ENCODE results near the gene GAD2.

Gene GAD2

GRCh38 chr10:26216585-26217395 lies at the start of gene GAD2:
Gene GAD2, plus strand, starts transcription at chr10:26216774. Its CDS starts 36 bp downstream, at chr10:26216810.
- DNase-seq: no peak

GRCh38 chr10:26169466-26169865 lies 47.1 kb upstream of the GAD2 start:
- no peak for DNase-seq

- no peak for DNase-seq
Observed at GRCh38 chr10:26172131-26172530, 44.4 kb upstream of the GAD2 start.

DNA sequence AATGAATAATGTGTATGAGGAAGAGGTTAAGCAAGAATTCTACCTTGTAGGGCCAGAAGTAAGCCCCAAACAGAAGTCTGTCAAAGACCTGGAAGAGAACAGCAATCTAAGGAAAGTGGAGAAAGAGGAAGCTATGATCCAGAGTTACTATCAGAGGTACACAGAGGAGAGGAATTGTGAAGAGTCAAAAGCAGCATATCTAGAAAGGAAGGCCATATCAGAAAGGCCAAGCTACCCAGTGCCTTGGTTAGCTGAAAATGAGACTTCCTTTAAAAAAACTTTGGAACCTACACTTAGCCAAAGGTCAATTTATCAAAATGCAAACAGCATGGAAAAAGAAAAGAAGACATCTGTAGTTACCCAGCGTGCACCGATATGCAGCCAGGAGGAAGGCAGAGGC lies 42.7 kb upstream of the GAD2 start:
- no peak for DNase-seq

GRCh38 chr10:26177341-26177740 lies 39.2 kb upstream of the GAD2 start:
- no peak for DNase-seq

- DNase-seq: no peak
Observed at GRCh38 chr10:26194275-26194674, 22.3 kb upstream of the GAD2 start.

- no peak for DNase-seq
Observed at GRCh38 chr10:26197248-26197647, 19.3 kb upstream of the GAD2 start.

DNA sequence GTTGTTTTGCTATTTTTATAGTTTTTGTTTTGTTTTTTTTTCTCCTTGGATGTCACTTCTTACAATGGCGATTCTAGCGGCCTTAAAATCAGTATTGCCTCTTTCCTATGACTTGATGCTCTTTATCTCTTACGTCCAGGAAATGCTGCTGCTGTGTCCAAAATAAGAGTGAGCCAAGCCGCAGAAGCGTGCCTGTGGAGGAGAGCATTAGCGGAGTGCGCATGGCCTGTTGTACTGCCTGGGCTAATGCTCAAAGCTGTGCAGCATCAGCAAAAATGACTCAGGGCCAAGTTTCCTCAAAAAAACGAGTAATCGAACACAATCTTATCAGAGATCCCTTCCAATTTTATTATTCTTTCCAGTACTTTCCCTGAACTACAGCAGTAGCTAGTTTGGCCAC lies 18.5 kb upstream of the GAD2 start:
- DNase-seq: no peak

- DNase-seq: no peak
Observed at GRCh38 chr10:26199841-26200240, 16.7 kb upstream of the GAD2 start.

GRCh38 chr10:26205223-26205622 lies 11.4 kb upstream of the GAD2 start:
- DNase-seq: no peak

GRCh38 chr10:26211781-26212444 lies 4.7 kb upstream of the GAD2 start:
- DNase-seq: no peak

GRCh38 chr10:26212511-26212910 lies 4.1 kb upstream of the GAD2 start:
- DNase-seq: no peak

GRCh38 chr10:26213157-26213800 lies 3.3 kb upstream of the GAD2 start:
- no peak for DNase-seq

GRCh38 chr10:26214004-26214403 lies 2.6 kb upstream of the GAD2 start:
- no peak for DNase-seq

GRCh38 chr10:26214551-26215395 lies 1.8 kb upstream of the GAD2 start:
- no peak for DNase-seq

DNA sequence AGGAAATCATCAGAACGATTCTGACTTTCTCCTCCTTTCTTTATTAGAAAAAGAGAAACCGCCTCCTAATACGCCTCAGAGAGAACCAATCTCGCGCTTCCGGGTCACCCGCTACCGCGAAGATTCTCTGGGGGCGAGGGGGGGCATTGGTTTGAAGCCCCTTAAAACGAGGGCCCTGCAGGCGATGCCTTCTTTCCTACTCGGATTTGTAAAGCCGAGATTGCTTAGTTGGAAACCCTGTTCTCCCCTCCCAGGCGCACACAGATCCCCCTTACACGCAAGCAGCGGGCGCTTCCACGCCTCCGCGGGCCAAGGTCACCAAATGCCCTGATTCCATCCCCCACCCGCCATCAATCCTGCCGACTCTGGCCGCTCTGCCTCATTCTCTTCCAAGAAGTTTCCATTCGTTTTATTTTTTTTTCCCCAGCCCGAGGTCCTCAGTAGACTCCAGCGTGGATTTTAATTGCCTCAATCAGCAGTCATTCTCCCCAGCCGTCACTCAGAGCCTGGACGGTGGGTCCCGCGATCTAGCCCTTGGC lies 1.1 kb upstream of the GAD2 start:
- DNase-seq: no peak

- DNase-seq: no peak
Observed at GRCh38 chr10:26215935-26216584, 514 bp upstream of the GAD2 start.

GRCh38 chr10:26217396-26218086 lies 967 bp downstream of the GAD2 start:
- DNase-seq: no peak

DNA sequence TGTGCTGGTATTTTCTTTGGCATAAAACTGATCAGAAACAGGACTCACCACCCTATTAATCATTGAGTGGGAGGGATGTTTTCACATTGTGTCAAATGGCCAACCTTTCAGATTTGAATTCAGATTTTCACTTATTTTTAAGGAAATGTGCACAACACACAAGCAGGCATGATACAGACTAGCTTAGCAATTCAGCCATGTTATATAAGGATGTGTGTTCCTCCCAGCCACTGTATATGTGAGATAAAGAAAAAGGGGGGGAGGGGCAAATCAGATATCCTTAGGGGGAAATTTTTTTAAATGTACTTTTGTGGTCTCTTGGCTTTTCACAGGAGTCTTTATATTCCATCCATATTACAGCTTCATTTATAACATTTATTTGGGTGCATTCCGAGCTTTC lies 3.1 kb downstream of the GAD2 start:
- DNase-seq: no peak

- DNase-seq: no peak
Observed at GRCh38 chr10:26220901-26221300, 4.3 kb downstream of the GAD2 start.

DNA sequence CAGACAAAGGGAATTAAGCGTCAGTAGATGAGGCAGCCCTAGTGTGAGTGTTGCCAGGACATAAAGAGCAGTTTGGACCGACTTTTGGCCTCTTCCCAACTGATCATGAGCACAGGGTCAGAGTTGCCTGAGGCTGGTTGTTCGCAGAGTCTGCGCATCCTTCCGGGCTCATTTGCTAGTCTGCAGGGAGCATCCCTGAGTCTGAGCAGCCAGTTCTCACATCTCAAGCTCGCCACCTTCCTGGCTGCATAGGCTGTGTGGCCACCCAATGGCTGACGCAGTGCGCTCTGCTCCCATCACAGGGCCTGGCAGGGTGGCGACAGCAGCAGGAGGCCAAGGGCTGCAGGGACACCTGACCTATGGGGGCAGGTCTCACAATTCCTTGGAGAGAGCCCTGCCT lies 5.0 kb downstream of the GAD2 start:
- DNase-seq: no peak

GRCh38 chr10:26222563-26222962 lies 6.0 kb downstream of the GAD2 start:
- DNase-seq: no peak
